Lower leg skin (tissue), 3 donors: Measurements from ENCODE around the gene HDAC3.

ENCODE experiments used
- POLR2A ChIP-seq, 2 donors: fragments of 450-650 bp; IDR thresholded peaks; one replicate each; pipeline ENCODE4 v1.6.1; 2016 to 2017; ENCODE audit warnings: antibody characterized with exemption in 2 of 2, mild to moderate bottlenecking in 1 of 2, moderate library complexity in 1 of 2
- TF ChIP-seq, protein P1 (sequence below), 3 donors: fragments of 450-650 bp; IDR thresholded peaks; one replicate each; pipeline ENCODE4 v1.5.1; 2016; ENCODE audit warnings: antibody characterized with exemption in 3 of 3, mild to moderate bottlenecking in 3 of 3, moderate library complexity in 2 of 3

DNA sequence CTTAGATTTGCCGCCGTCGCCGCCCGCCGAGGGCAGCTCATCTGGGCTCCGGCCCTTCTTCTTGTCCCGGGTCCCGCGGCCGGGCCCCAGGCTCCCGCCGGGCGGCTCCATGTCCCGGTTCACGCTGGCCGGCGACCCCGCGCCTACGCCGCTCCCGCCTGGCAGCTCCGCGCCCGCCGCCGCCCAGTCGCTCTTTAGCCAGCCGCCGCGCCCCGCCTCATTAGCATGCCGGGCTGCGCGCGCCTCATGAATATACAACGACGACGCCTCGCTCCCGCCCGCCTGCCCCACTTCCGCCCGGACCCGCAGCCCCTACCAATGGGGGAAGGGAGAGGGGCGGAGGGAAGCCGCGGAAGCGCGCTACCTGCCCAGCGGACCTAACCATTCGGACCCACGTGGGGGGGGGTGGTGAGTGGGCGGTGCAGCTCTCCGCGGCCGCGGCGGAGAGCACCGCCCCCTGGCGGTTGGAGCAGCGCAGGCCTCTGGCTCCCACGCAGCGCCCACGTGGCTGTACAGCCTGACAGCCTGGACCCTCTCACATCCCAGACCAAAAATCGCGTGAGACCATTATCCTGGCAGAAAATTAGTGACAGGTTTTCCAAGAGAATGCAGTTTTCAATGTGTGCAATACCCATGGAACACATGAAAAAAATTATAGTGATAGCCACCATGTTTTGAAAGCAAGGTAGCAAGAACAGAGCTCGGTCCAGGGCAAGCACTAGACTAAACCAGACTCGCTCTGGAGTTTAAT lies 17.7 kb downstream of the HDAC3 start, which contains the start of gene DIAPH1:
- TF ChIP-seq POLR2A (IDR thresholded peaks at IDR 0.05), result peak in 1 of 2 donors; percentile 70
- TF ChIP-seq, protein P1, sequence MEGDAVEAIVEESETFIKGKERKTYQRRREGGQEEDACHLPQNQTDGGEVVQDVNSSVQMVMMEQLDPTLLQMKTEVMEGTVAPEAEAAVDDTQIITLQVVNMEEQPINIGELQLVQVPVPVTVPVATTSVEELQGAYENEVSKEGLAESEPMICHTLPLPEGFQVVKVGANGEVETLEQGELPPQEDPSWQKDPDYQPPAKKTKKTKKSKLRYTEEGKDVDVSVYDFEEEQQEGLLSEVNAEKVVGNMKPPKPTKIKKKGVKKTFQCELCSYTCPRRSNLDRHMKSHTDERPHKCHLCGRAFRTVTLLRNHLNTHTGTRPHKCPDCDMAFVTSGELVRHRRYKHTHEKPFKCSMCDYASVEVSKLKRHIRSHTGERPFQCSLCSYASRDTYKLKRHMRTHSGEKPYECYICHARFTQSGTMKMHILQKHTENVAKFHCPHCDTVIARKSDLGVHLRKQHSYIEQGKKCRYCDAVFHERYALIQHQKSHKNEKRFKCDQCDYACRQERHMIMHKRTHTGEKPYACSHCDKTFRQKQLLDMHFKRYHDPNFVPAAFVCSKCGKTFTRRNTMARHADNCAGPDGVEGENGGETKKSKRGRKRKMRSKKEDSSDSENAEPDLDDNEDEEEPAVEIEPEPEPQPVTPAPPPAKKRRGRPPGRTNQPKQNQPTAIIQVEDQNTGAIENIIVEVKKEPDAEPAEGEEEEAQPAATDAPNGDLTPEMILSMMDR (IDR thresholded peaks at IDR 0.05), result peak in 2 of 3 donors; percentile 48 to 53
